ENCODE measurements around the gene PDXP.

Gene PDXP

DNA sequence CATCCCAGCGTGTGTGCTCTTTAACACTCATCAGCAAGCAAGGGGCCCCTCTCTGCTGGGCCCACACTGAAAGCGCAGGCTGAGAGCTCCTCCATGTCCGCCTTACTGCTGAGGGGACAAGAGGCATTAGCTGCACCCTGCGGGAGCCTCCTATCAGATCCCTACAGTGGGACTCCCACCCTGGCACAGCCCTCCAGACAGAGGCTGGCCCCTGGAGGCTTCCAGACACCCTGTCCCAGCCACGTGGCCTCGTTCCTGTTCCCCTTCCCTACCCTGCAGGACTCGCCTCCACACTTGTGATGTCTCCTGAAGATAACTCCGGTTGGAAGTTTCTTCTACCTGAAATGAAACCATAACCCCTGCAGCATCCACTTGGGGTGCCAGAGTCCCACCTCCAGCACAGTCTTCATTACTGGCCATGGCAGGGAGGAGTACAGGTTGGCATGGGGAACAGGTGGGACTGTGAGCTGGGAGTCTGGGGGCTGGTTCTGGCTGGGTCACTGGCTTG, 24.1 kb upstream of the PDXP start:
- Histone ChIP-seq H3K23ac (ENCODE audit: low read length) (no peak overlapping the region), H3K56ac (ENCODE audit: low read length) (peak overlapping the region; percentile 86), H3K4me2 (ENCODE audit: low read length) (no peak overlapping the region), H3K27ac (ENCODE audit: low read depth, low read length) (peak overlapping the region; percentile 52), H2AK5ac (ENCODE audit: low read length) (no peak overlapping the region), H3K9ac (ENCODE audit: low read length) (peak overlapping the region; percentile 39), H4K8ac (ENCODE audit: low read depth, low read length) (no peak overlapping the region), H2BK5ac (ENCODE audit: low read length) (no peak overlapping the region), H3K79me1 (ENCODE audit: low read length) (no peaks in the 10 kb centered on the region), H3K4me1 (ENCODE audit: control insufficient read depth, low read depth, low read length) (peaks cover 14% of the 10 kb centered on the region), H3K27me3 (ENCODE audit: insufficient read depth, low read length, poor library complexity) (no peaks in the 10 kb centered on the region), H3K79me2 (ENCODE audit: control insufficient read depth, insufficient read depth, low read length) (no peaks in the 10 kb centered on the region), H2BK15ac (replicated peaks; ENCODE audit: low read depth) (no peak overlapping the region), H3K36me3 (ENCODE audit: control insufficient read depth, insufficient read depth, low read length) (no peaks in the 10 kb centered on the region), H3K18ac (ENCODE audit: low read length) (no peak overlapping the region), H2BK120ac (ENCODE audit: low read depth, low read length) (no peak overlapping the region), H3K4ac (ENCODE audit: low read depth, low read length) (no peak overlapping the region), H4K5ac (ENCODE audit: low read length) (no peak overlapping the region), H3K4me3 (ENCODE audit: low read length) (no peak overlapping the region)
- DNase-seq, result peak; percentile 31
- no CpG with 5 or more reads among the region's 8 CpGs for WGBS (ENCODE audit: extremely low coverage, insufficient coverage, low lambda C conversion rate)

DNA sequence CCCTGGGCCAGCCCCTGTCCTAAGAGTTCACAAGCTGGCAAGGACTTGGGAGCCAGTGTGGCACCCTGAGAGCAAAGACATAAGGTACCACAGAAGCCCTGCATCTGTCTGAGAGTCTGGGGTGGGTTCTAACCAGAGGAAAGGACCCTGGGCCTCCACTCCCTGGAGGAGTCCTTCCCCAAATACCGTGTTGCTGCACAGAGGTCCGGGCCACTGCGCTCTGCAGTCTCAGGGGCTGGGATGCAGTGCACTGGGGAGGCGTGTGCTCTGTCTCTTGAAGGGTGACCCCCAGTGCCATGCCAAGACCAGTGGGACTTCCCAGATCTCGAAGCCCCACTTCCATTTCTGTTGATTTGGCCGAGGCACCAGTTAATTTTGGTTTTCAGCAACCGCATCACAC, 23.4 kb upstream of the PDXP start:
- peaks cover 14% of the 10 kb centered on the region for H3K4me1 ChIP-seq (ENCODE audit: control insufficient read depth, low read depth, low read length)
- no peak overlapping the region for H2BK5ac ChIP-seq (ENCODE audit: low read length)
- no peak overlapping the region for H3K4me2 ChIP-seq (ENCODE audit: low read length)
- no peaks in the 10 kb centered on the region for H3K79me2 ChIP-seq (ENCODE audit: control insufficient read depth, insufficient read depth, low read length)
- no peak overlapping the region for H2BK15ac ChIP-seq (replicated peaks; ENCODE audit: low read depth)
- H3K27ac ChIP-seq (ENCODE audit: low read depth, low read length), result no peak overlapping the region
- H3K36me3 ChIP-seq (ENCODE audit: control insufficient read depth, insufficient read depth, low read length), result no peaks in the 10 kb centered on the region
- no peaks in the 10 kb centered on the region for H3K79me1 ChIP-seq (ENCODE audit: low read length)
- WGBS (ENCODE audit: extremely low coverage, insufficient coverage, low lambda C conversion rate), result no CpG with 5 or more reads among the region's 7 CpGs
- no peak overlapping the region for H3K4me3 ChIP-seq (ENCODE audit: low read length)
- no peak overlapping the region for H3K56ac ChIP-seq (ENCODE audit: low read length)
- no peak overlapping the region for H3K9ac ChIP-seq (ENCODE audit: low read length)
- no peak overlapping the region for H4K5ac ChIP-seq (ENCODE audit: low read length)
- H3K18ac ChIP-seq (ENCODE audit: low read length), result no peak overlapping the region
- no peak overlapping the region for H2AK5ac ChIP-seq (ENCODE audit: low read length)
- H2BK120ac ChIP-seq (ENCODE audit: low read depth, low read length), result no peak overlapping the region
- H3K4ac ChIP-seq (ENCODE audit: low read depth, low read length), result no peak overlapping the region
- H4K8ac ChIP-seq (ENCODE audit: low read depth, low read length), result no peak overlapping the region
- no peak for DNase-seq
- no peaks in the 10 kb centered on the region for H3K27me3 ChIP-seq (ENCODE audit: insufficient read depth, low read length, poor library complexity)
- no peak overlapping the region for H3K23ac ChIP-seq (ENCODE audit: low read length)

DNA sequence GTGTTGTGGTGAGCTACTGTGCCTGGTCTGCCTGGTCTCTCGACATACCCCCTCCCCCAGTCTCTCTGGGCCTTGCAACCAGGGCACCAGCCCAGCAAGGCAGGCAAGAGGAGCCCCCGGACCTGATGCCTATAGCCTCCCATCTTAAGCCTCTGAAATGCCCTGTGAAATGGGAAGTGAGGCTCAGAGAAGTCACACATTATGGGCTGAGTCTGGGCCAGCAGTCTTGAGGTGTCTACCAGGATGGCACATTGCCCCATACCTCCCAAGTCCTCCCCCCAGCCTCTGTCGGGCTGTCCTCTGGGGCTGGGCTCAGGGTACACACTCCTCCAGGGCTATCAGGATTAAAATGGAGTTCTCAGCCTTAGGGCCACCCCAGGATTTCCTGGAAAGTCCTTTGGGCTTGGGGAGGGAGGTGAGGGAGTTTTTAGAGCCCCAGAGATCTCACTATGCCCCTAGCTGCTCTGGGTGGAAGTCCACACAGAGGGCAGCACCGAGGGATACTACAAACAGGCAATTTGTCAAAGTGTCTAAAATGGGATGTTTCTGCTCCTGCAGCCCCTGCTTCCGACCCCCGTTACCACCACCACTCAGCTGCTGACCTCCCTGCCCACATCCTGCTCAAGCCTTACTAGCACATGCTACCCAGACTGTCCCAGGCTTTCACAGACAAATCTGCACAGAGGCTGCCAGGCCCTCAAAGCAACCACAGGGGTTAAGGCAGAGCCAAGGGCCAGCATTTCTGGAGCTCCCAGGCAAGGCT, 22.2 kb upstream of the PDXP start:
- H4K8ac ChIP-seq (ENCODE audit: low read depth, low read length), result no peak overlapping the region
- H3K79me1 ChIP-seq (ENCODE audit: low read length), result no peaks in the 10 kb centered on the region
- H2BK5ac ChIP-seq (ENCODE audit: low read length), result no peak overlapping the region
- H3K18ac ChIP-seq (ENCODE audit: low read length), result no peak overlapping the region
- H3K27me3 ChIP-seq (ENCODE audit: insufficient read depth, low read length, poor library complexity), result no peaks in the 10 kb centered on the region
- no peak overlapping the region for H4K5ac ChIP-seq (ENCODE audit: low read length)
- H2BK120ac ChIP-seq (ENCODE audit: low read depth, low read length), result no peak overlapping the region
- H3K4ac ChIP-seq (ENCODE audit: low read depth, low read length), result no peak overlapping the region
- peak; percentile 67 for DNase-seq
- H3K9ac ChIP-seq (ENCODE audit: low read length), result peak overlapping the region; percentile 25
- peaks cover 14% of the 10 kb centered on the region for H3K4me1 ChIP-seq (ENCODE audit: control insufficient read depth, low read depth, low read length)
- H3K4me2 ChIP-seq (ENCODE audit: low read length), result no peak overlapping the region
- no peak overlapping the region for H2BK15ac ChIP-seq (replicated peaks; ENCODE audit: low read depth)
- no peaks in the 10 kb centered on the region for H3K79me2 ChIP-seq (ENCODE audit: control insufficient read depth, insufficient read depth, low read length)
- H3K56ac ChIP-seq (ENCODE audit: low read length), result no peak overlapping the region
- no peaks in the 10 kb centered on the region for H3K36me3 ChIP-seq (ENCODE audit: control insufficient read depth, insufficient read depth, low read length)
- peak overlapping the region; percentile 18 for H3K27ac ChIP-seq (ENCODE audit: low read depth, low read length)
- no peak overlapping the region for H3K4me3 ChIP-seq (ENCODE audit: low read length)
- no CpG with 5 or more reads among the region's 6 CpGs for WGBS (ENCODE audit: extremely low coverage, insufficient coverage, low lambda C conversion rate)
- no peak overlapping the region for H3K23ac ChIP-seq (ENCODE audit: low read length)
- H2AK5ac ChIP-seq (ENCODE audit: low read length), result no peak overlapping the region

DNA sequence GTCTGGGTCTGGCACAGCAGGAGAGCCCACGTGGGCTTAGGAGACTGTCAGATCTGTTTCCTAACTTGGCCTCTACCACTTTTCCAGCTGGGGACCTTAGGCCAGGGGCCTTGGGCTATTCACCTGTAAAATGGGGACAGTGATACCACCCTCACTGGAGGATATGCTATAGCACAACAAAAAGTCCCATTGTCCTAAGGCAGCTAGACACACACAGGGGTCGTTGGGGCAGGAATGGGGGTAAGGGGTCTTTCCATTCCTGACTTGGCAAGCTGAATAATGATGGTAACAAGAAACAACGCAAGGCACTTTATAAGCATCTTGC, 21.6 kb upstream of the PDXP start:
- Histone ChIP-seq H3K18ac (ENCODE audit: low read length) (no peak overlapping the region), H3K23ac (ENCODE audit: low read length) (no peak overlapping the region), H3K4ac (ENCODE audit: low read depth, low read length) (no peak overlapping the region), H3K9ac (ENCODE audit: low read length) (no peak overlapping the region), H4K8ac (ENCODE audit: low read depth, low read length) (no peak overlapping the region), H3K27ac (ENCODE audit: low read depth, low read length) (no peak overlapping the region), H2BK5ac (ENCODE audit: low read length) (no peak overlapping the region), H3K4me1 (ENCODE audit: control insufficient read depth, low read depth, low read length) (peaks cover 14% of the 10 kb centered on the region), H3K36me3 (ENCODE audit: control insufficient read depth, insufficient read depth, low read length) (no peaks in the 10 kb centered on the region), H3K4me3 (ENCODE audit: low read length) (no peak overlapping the region), H2BK15ac (replicated peaks; ENCODE audit: low read depth) (no peak overlapping the region), H2AK5ac (ENCODE audit: low read length) (no peak overlapping the region), H3K56ac (ENCODE audit: low read length) (no peak overlapping the region), H3K79me2 (ENCODE audit: control insufficient read depth, insufficient read depth, low read length) (no peaks in the 10 kb centered on the region), H3K27me3 (ENCODE audit: insufficient read depth, low read length, poor library complexity) (no peaks in the 10 kb centered on the region), H3K4me2 (ENCODE audit: low read length) (no peak overlapping the region), H4K5ac (ENCODE audit: low read length) (no peak overlapping the region), H2BK120ac (ENCODE audit: low read depth, low read length) (no peak overlapping the region), H3K79me1 (ENCODE audit: low read length) (no peaks in the 10 kb centered on the region)
- WGBS (ENCODE audit: extremely low coverage, insufficient coverage, low lambda C conversion rate), result no CpG with 5 or more reads among the region's 3 CpGs
- no peak for DNase-seq

DNA sequence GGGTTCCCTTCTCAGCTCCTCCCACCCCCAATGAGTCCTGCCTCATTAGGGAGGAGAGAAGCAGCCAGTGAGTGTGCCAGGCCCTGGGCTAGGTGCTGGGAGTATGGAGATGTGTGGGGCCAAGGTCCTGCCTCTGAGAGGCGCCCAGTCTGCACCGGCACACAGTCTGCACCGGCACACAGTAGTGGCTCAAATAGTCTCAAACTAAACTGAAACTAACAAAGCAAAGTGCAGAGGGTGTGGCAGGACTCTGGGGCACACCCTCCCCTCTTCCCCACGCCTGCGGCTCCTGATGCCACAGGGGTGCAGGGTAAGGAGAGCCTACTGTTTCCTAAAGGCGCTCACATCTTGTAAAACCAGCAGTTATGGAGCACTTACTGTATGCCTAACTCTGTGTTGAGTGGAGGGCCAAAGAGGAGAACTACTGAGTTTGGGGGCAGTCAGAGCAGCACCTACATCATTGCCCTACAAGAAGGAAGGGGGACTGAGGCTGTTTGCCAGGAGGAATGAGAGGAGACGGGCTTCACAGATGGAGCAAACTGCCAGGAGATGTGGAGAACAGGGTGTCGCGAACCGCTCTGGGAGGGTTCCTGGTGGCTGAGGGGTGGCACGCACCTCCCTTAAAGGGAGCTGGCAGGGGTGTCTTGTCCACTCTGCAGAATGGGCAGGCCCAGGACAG, 20.0 kb upstream of the PDXP start:
- H3K4me2 ChIP-seq (ENCODE audit: low read length), result no peak overlapping the region
- H3K23ac ChIP-seq (ENCODE audit: low read length), result no peak overlapping the region
- H3K4ac ChIP-seq (ENCODE audit: low read depth, low read length), result no peak overlapping the region
- no peaks in the 10 kb centered on the region for H3K79me2 ChIP-seq (ENCODE audit: control insufficient read depth, insufficient read depth, low read length)
- H3K27me3 ChIP-seq (ENCODE audit: insufficient read depth, low read length, poor library complexity), result no peaks in the 10 kb centered on the region
- no peak overlapping the region for H4K5ac ChIP-seq (ENCODE audit: low read length)
- H2BK15ac ChIP-seq (replicated peaks; ENCODE audit: low read depth), result no peak overlapping the region
- H2BK120ac ChIP-seq (ENCODE audit: low read depth, low read length), result no peak overlapping the region
- H2AK5ac ChIP-seq (ENCODE audit: low read length), result no peak overlapping the region
- H3K9ac ChIP-seq (ENCODE audit: low read length), result peak overlapping the region; percentile 59
- H3K79me1 ChIP-seq (ENCODE audit: low read length), result no peaks in the 10 kb centered on the region
- WGBS (ENCODE audit: extremely low coverage, insufficient coverage, low lambda C conversion rate), result no CpG with 5 or more reads among the region's 11 CpGs
- DNase-seq, result peak; percentile 36
- no peaks in the 10 kb centered on the region for H3K36me3 ChIP-seq (ENCODE audit: control insufficient read depth, insufficient read depth, low read length)
- H3K56ac ChIP-seq (ENCODE audit: low read length), result peak overlapping the region; percentile 79
- no peak overlapping the region for H3K4me3 ChIP-seq (ENCODE audit: low read length)
- H3K18ac ChIP-seq (ENCODE audit: low read length), result peak overlapping the region; percentile 31
- H4K8ac ChIP-seq (ENCODE audit: low read depth, low read length), result no peak overlapping the region
- peak overlapping the region; percentile 7 for H3K27ac ChIP-seq (ENCODE audit: low read depth, low read length)
- peaks cover 11% of the 10 kb centered on the region for H3K4me1 ChIP-seq (ENCODE audit: control insufficient read depth, low read depth, low read length)
- no peak overlapping the region for H2BK5ac ChIP-seq (ENCODE audit: low read length)

All from mesendoderm (in vitro differentiated cells).